Measurements from ENCODE around the gene ATXN1. TPM values are rescaled to one million over a fixed set of nuclear protein-coding genes. Genes with fewer than 3 reads are reported as not detected.

ATXN1 gene
- total and polyA plus RNA-seq, 7 experiments from 2014 or later = 1.5 to 82.7 (median 42.4) TPM

GRCh38 chr6:16545382-16545781, 215.9 kb downstream of the ATXN1 start:
- Mint-ChIP-seq H3K36me3 (peaks cover 0 to 41% (median 12%) of the 10 kb centered on the region in 5 donors), H3K4me3 (no peak overlapping the region), H3K27ac (no peak overlapping the region), H3K27me3 (no peaks in the 10 kb centered on the region), H3K4me1 (peaks cover 0 to 4% (median 0%) of the 10 kb centered on the region in 7 donors), H3K9me3 (peaks cover 0 to 1% (median 0%) of the 10 kb centered on the region in 11 donors)
- Histone ChIP-seq H3K9me3 (ENCODE audit: control insufficient read depth in 2 of 3, low read length in 3 of 3) (no peaks in the 10 kb centered on the region), H3K27me3 (ENCODE audit: control insufficient read depth in 2 of 2, insufficient read depth in 2 of 2, low read length in 2 of 2) (no peaks in the 10 kb centered on the region), H3K4me3 (ENCODE audit: low read length) (no peak overlapping the region), H3K4me1 (ENCODE audit: control insufficient read depth in 2 of 2, insufficient read depth in 2 of 2, low read length in 2 of 2) (no peaks in the 10 kb centered on the region), H3K27ac (ENCODE audit: low read depth, low read length) (no peak overlapping the region), H3K36me3 (ENCODE audit: control insufficient read depth in 2 of 3, insufficient read depth in 3 of 3, low read length in 3 of 3) (no peaks in the 10 kb centered on the region)
- DNase-seq (no peak), ATAC-seq (no peak)
- POLR2A ChIA-PET = no interaction called here
- intact Hi-C loops (cut with micrococcal nuclease) = no loop called here
- CTCF ChIA-PET = interaction anchor here (0.5 kb wide), 1 partner anchor 217 kb away, joined by 3 read pairs; no protein-coding TSS in a partner anchor

- H3K27ac ChIP-seq (ENCODE audit: low read depth, low read length) = no peak overlapping the region
- Mint-ChIP-seq H3K4me3 (no peak overlapping the region), H3K27ac (no peak overlapping the region), H3K4me1 (peaks cover 0 to 7% (median 0%) of the 10 kb centered on the region in 7 donors), H3K36me3 (peaks cover 0 to 42% (median 12%) of the 10 kb centered on the region in 5 donors), H3K27me3 (no peaks in the 10 kb centered on the region), H3K9me3 (no peaks in the 10 kb centered on the region)
- no peaks in the 10 kb centered on the region for H3K27me3 ChIP-seq (ENCODE audit: control insufficient read depth in 2 of 2, insufficient read depth in 2 of 2, low read length in 2 of 2)
- no peak overlapping the region for H3K4me3 ChIP-seq (ENCODE audit: low read length)
- DNase-seq (no peak), ATAC-seq (no peak)
- POLR2A ChIA-PET = no interaction called here
- H3K36me3 ChIP-seq (ENCODE audit: control insufficient read depth in 2 of 3, insufficient read depth in 3 of 3, low read length in 3 of 3) = no peaks in the 10 kb centered on the region
- intact Hi-C loops (cut with micrococcal nuclease) = no loop called here
- CTCF ChIA-PET = interaction anchor here (0.6 kb wide), 1 partner anchor 107 kb away, joined by 3 read pairs; no protein-coding TSS in a partner anchor
- no peaks in the 10 kb centered on the region for H3K4me1 ChIP-seq (ENCODE audit: control insufficient read depth in 2 of 2, insufficient read depth in 2 of 2, low read length in 2 of 2)
- H3K9me3 ChIP-seq (ENCODE audit: control insufficient read depth in 2 of 3, low read length in 3 of 3) = no peaks in the 10 kb centered on the region
Observed at GRCh38 chr6:16544521-16544920, 216.7 kb downstream of the ATXN1 start.

GRCh38 chr6:16544006-16544405, 217.3 kb downstream of the ATXN1 start:
- H3K27ac ChIP-seq (ENCODE audit: low read depth, low read length) = no peak overlapping the region
- Mint-ChIP-seq H3K4me3 (no peak overlapping the region), H3K27me3 (no peaks in the 10 kb centered on the region), H3K4me1 (peaks cover 0 to 9% (median 0%) of the 10 kb centered on the region in 7 donors), H3K36me3 (peaks cover 0 to 43% (median 14%) of the 10 kb centered on the region in 5 donors), H3K9me3 (no peaks in the 10 kb centered on the region), H3K27ac (no peak overlapping the region)
- intact Hi-C loops (cut with micrococcal nuclease) = no loop called here
- no peak overlapping the region for H3K4me3 ChIP-seq (ENCODE audit: low read length)
- ATAC-seq (no peak), DNase-seq (no peak)
- H3K4me1 ChIP-seq (ENCODE audit: control insufficient read depth in 2 of 2, insufficient read depth in 2 of 2, low read length in 2 of 2) = no peaks in the 10 kb centered on the region
- no peaks in the 10 kb centered on the region for H3K36me3 ChIP-seq (ENCODE audit: control insufficient read depth in 2 of 3, insufficient read depth in 3 of 3, low read length in 3 of 3)
- no peaks in the 10 kb centered on the region for H3K27me3 ChIP-seq (ENCODE audit: control insufficient read depth in 2 of 2, insufficient read depth in 2 of 2, low read length in 2 of 2)
- ChIA-PET CTCF (no interaction called here), POLR2A (no interaction called here)
- H3K9me3 ChIP-seq (ENCODE audit: control insufficient read depth in 2 of 3, low read length in 3 of 3) = no peaks in the 10 kb centered on the region

- H3K27me3 Mint-ChIP-seq = no peaks in the 10 kb centered on the region
- Histone ChIP-seq H3K36me3 (ENCODE audit: control insufficient read depth in 2 of 3, insufficient read depth in 3 of 3, low read length in 3 of 3) (no peaks in the 10 kb centered on the region), H3K9me3 (ENCODE audit: control insufficient read depth in 2 of 3, low read length in 3 of 3) (no peaks in the 10 kb centered on the region), H3K27me3 (ENCODE audit: control insufficient read depth in 2 of 2, insufficient read depth in 2 of 2, low read length in 2 of 2) (no peaks in the 10 kb centered on the region), H3K27ac (ENCODE audit: low read depth, low read length) (no peak overlapping the region), H3K4me3 (ENCODE audit: low read length) (no peak overlapping the region), H3K4me1 (ENCODE audit: control insufficient read depth in 2 of 2, insufficient read depth in 2 of 2, low read length in 2 of 2) (no peaks in the 10 kb centered on the region)
- ChIA-PET POLR2A (no interaction called here), CTCF (no interaction called here)
- intact Hi-C loops (cut with micrococcal nuclease) = no loop called here
- H3K36me3 Mint-ChIP-seq = peaks cover 0 to 46% (median 14%) of the 10 kb centered on the region in 5 donors
- no peaks in the 10 kb centered on the region for H3K9me3 Mint-ChIP-seq
- H3K4me1 Mint-ChIP-seq = peaks cover 0 to 9% (median 0%) of the 10 kb centered on the region in 7 donors
- no peak overlapping the region for H3K27ac Mint-ChIP-seq
- ATAC-seq (no peak), DNase-seq (no peak)
- H3K4me3 Mint-ChIP-seq = no peak overlapping the region
Observed at GRCh38 chr6:16543521-16543920, 217.7 kb downstream of the ATXN1 start.

GRCh38 chr6:16542070-16542469, 219.2 kb downstream of the ATXN1 start:
- no peaks in the 10 kb centered on the region for H3K27me3 ChIP-seq (ENCODE audit: control insufficient read depth in 2 of 2, insufficient read depth in 2 of 2, low read length in 2 of 2)
- Mint-ChIP-seq H3K27me3 (no peaks in the 10 kb centered on the region), H3K36me3 (peaks cover 0 to 38% (median 14%) of the 10 kb centered on the region in 5 donors), H3K4me3 (no peak overlapping the region), H3K4me1 (peaks cover 0 to 9% (median 0%) of the 10 kb centered on the region in 7 donors), H3K27ac (no peak overlapping the region), H3K9me3 (no peaks in the 10 kb centered on the region)
- no peaks in the 10 kb centered on the region for H3K36me3 ChIP-seq (ENCODE audit: control insufficient read depth in 2 of 3, insufficient read depth in 3 of 3, low read length in 3 of 3)
- DNase-seq (no peak), ATAC-seq (no peak)
- H3K27ac ChIP-seq (ENCODE audit: low read depth, low read length) = no peak overlapping the region
- H3K9me3 ChIP-seq (ENCODE audit: control insufficient read depth in 2 of 3, low read length in 3 of 3) = no peaks in the 10 kb centered on the region
- CTCF ChIA-PET = no interaction called here
- no peak overlapping the region for H3K4me3 ChIP-seq (ENCODE audit: low read length)
- no peaks in the 10 kb centered on the region for H3K4me1 ChIP-seq (ENCODE audit: control insufficient read depth in 2 of 2, insufficient read depth in 2 of 2, low read length in 2 of 2)
- intact Hi-C loops (cut with micrococcal nuclease) = no loop called here
- POLR2A ChIA-PET = no interaction called here

- no peak for DNase-seq
- Histone ChIP-seq H3K4me3 (ENCODE audit: low read length) (no peak overlapping the region), H3K27ac (ENCODE audit: low read depth, low read length) (no peak overlapping the region), H3K36me3 (ENCODE audit: control insufficient read depth in 2 of 3, insufficient read depth in 3 of 3, low read length in 3 of 3) (no peaks in the 10 kb centered on the region), H3K27me3 (ENCODE audit: control insufficient read depth in 2 of 2, insufficient read depth in 2 of 2, low read length in 2 of 2) (no peaks in the 10 kb centered on the region), H3K4me1 (ENCODE audit: control insufficient read depth in 2 of 2, insufficient read depth in 2 of 2, low read length in 2 of 2) (no peaks in the 10 kb centered on the region), H3K9me3 (ENCODE audit: control insufficient read depth in 2 of 3, low read length in 3 of 3) (no peaks in the 10 kb centered on the region)
- POLR2A ChIA-PET = no interaction called here
- H3K27me3 Mint-ChIP-seq = no peaks in the 10 kb centered on the region
- peaks cover 0 to 29% (median 14%) of the 10 kb centered on the region in 5 donors for H3K36me3 Mint-ChIP-seq
- ATAC-seq = no peak
- H3K9me3 Mint-ChIP-seq = no peaks in the 10 kb centered on the region
- intact Hi-C loops (cut with micrococcal nuclease) = no loop called here
- CTCF ChIA-PET = interaction anchor here (0.6 kb wide), 2 partner anchors 30 to 333 kb away, joined by 3 to 4 read pairs; no protein-coding TSS in a partner anchor
- H3K4me3 Mint-ChIP-seq = no peak overlapping the region
- H3K4me1 Mint-ChIP-seq = peaks cover 0 to 9% (median 0%) of the 10 kb centered on the region in 7 donors
- no peak overlapping the region for H3K27ac Mint-ChIP-seq
Observed at GRCh38 chr6:16540804-16541752, 220.2 kb downstream of the ATXN1 start.
